Epithelial cell of proximal tubule (primary cell): ENCODE data around the gene PIK3C2G. TPM values are rescaled to one million over a fixed set of nuclear protein-coding genes. Genes with fewer than 3 reads are reported as not detected.

ENCODE experiments used
- DNase-seq: peaks from one replicate; pipeline ENCODE4 v3.0.0-alpha.2; 2011; ENCODE audit warnings: low read depth
- H3K4me3 ChIP-seq: 2 replicates; pipeline ENCODE4 v1.5.1; 2011; ENCODE audit warnings: low read depth, mild to moderate bottlenecking, low read length
- total RNA-seq: library from RNA; depleted of rRNA; stranded (reverse); fragments of >200 nt; gene quantifications from 2 replicates; pipeline ENCODE4 v1.2.3, GENCODE V29; 2015
- TF ChIP-seq, protein P1 (sequence below): conservative IDR thresholded peaks from 2 replicates; pipeline ENCODE4 v1.5.1; 2012; ENCODE audit warnings: low read depth, mild to moderate bottlenecking, low read length

Gene PIK3C2G
- total RNA-seq, 1 donor from 2014 or later, result 0.12 TPM

- DNase-seq, result no peak
Observed at GRCh38 chr12:18313306-18313705, 52.0 kb downstream of the PIK3C2G start.

GRCh38 chr12:18320036-18320617 is 58.8 kb downstream of the PIK3C2G start:
- TF ChIP-seq, protein P1, sequence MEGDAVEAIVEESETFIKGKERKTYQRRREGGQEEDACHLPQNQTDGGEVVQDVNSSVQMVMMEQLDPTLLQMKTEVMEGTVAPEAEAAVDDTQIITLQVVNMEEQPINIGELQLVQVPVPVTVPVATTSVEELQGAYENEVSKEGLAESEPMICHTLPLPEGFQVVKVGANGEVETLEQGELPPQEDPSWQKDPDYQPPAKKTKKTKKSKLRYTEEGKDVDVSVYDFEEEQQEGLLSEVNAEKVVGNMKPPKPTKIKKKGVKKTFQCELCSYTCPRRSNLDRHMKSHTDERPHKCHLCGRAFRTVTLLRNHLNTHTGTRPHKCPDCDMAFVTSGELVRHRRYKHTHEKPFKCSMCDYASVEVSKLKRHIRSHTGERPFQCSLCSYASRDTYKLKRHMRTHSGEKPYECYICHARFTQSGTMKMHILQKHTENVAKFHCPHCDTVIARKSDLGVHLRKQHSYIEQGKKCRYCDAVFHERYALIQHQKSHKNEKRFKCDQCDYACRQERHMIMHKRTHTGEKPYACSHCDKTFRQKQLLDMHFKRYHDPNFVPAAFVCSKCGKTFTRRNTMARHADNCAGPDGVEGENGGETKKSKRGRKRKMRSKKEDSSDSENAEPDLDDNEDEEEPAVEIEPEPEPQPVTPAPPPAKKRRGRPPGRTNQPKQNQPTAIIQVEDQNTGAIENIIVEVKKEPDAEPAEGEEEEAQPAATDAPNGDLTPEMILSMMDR, result peak; percentile 68
- no peak overlapping the region for H3K4me3 ChIP-seq
- DNase-seq, result peak; percentile 74

More at GRCh38 chr12:18313306-18313705, 52.0 kb downstream of the PIK3C2G start:
- H3K4me3 ChIP-seq, result no peak overlapping the region
- TF ChIP-seq, protein P1, result no peak

DNA sequence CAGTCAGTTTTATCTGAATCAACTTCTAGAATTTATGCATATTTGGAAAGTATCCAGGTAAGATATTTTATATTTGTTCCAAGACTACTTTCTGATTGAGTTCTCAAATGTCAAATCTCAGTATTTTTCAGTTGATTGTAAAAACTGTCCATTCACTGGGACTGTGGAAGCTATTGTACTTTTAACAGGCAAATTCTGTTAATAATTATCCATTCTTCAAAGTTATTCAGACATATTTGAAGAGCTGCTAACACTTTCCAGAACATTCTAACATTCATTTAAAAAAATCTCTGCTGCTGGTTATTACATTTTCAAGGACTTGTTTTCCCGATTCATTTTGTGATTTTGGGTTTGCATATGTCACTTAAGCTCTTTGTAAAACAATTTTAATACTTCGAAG is 59.7 kb downstream of the PIK3C2G start:
- no peak for DNase-seq
- no peak overlapping the region for H3K4me3 ChIP-seq
- TF ChIP-seq, protein P1, result no peak

GRCh38 chr12:18323159-18323558 is 61.8 kb downstream of the PIK3C2G start:
- no peak overlapping the region for H3K4me3 ChIP-seq
- TF ChIP-seq, protein P1, result no peak
- no peak for DNase-seq

GRCh38 chr12:18327036-18327435 is 65.7 kb downstream of the PIK3C2G start:
- H3K4me3 ChIP-seq, result no peak overlapping the region
- DNase-seq, result no peak
- TF ChIP-seq, protein P1, result no peak

- DNase-seq, result no peak
- TF ChIP-seq, protein P1, result no peak
- no peak overlapping the region for H3K4me3 ChIP-seq
Observed at GRCh38 chr12:18332173-18332572, 70.9 kb downstream of the PIK3C2G start.

DNA sequence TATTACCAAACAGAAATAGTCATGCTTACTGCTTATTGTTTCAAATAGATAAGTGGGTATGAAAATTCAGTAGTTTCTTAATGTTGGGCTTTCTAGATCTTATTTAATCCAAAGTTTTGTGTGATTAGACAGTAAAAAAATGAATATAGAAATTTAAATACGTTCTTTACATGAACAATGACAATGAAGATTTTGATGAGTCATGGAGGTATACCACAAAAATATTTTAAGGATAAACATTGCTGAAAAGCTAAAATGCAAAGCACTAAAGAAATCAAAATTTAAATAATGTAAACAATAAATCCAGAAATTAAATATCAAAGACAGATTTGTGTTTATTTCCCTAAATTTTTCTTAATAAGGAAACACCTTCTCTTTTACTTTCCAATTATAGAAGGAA is 78.3 kb downstream of the PIK3C2G start:
- DNase-seq, result no peak
- TF ChIP-seq, protein P1, result no peak
- H3K4me3 ChIP-seq, result no peak overlapping the region
